Duodenal mucosa (tissue), 2 donors: ENCODE data around the gene NUAK1.

ENCODE experiments used
- H3K27ac ChIP-seq: one replicate; pipeline ENCODE4 v1.7.0; 2013; ENCODE audit warnings: low read depth, low read length
- H3K27me3 ChIP-seq, 2 donors: one replicate each; pipeline ENCODE4 v1.7.0; 2013; ENCODE audit warnings: low read length in 2 of 2, control low read depth in 1 of 2; ENCODE audit not compliant: insufficient read depth in 2 of 2, control insufficient read depth in 1 of 2
- H3K36me3 ChIP-seq, 2 donors: one replicate each; pipeline ENCODE4 v1.7.0; 2013; ENCODE audit warnings: low read length in 2 of 2, control low read depth in 1 of 2; ENCODE audit not compliant: insufficient read depth in 2 of 2, control insufficient read depth in 1 of 2
- H3K4me1 ChIP-seq, 2 donors: one replicate each; pipeline ENCODE4 v1.7.0; 2013; ENCODE audit warnings: low read length in 2 of 2, control low read depth in 1 of 2; ENCODE audit not compliant: insufficient read depth in 2 of 2, control insufficient read depth in 1 of 2
- H3K4me3 ChIP-seq, 2 donors: one replicate each; pipeline ENCODE4 v1.7.0; 2013; ENCODE audit warnings: low read length in 2 of 2, low read depth in 1 of 2
- H3K9ac ChIP-seq, 2 donors: one replicate each; pipeline ENCODE4 v1.7.0; 2013; ENCODE audit warnings: low read length in 2 of 2, low read depth in 1 of 2
- H3K9me3 ChIP-seq, 2 donors: one replicate each; pipeline ENCODE4 v1.7.0; 2013; ENCODE audit warnings: low read length in 2 of 2, control low read depth in 1 of 2; ENCODE audit not compliant: control insufficient read depth in 1 of 2

NUAK1 gene

GRCh38 chr12:106138633-106139421, at the start of gene NUAK1:
Gene NUAK1, minus strand, starts transcription at chr12:106138954. Its CDS starts 301 bp downstream, at chr12:106138653.
- peaks cover 0 to 13% of the 10 kb centered on the region in 2 donors for H3K4me1 ChIP-seq

GRCh38 chr12:106188256-106188655, 49.5 kb upstream of the NUAK1 start:
- Histone ChIP-seq H3K27ac (no peak overlapping the region), H3K4me1 (no peaks in the 10 kb centered on the region), H3K4me3 (no peak overlapping the region), H3K9me3 (no peaks in the 10 kb centered on the region), H3K36me3 (no peaks in the 10 kb centered on the region), H3K27me3 (no peaks in the 10 kb centered on the region), H3K9ac (no peak overlapping the region)

More at GRCh38 chr12:106138633-106139421, at the start of gene NUAK1:
- H3K27me3 ChIP-seq: peaks cover 25 to 32% of the 10 kb centered on the region in 2 donors
- H3K9me3 ChIP-seq: no peaks in the 10 kb centered on the region
- peak within 1 kb of the TSS; percentile 52 for H3K27ac ChIP-seq
- no peaks in the 10 kb centered on the region for H3K36me3 ChIP-seq
- peak within 1 kb of the TSS; percentile 55 to 61 for H3K4me3 ChIP-seq
- peak within 1 kb of the TSS; percentile 54 to 55 for H3K9ac ChIP-seq

GRCh38 chr12:106187842-106188241, 49.1 kb upstream of the NUAK1 start:
- no peak overlapping the region for H3K9ac ChIP-seq
- no peaks in the 10 kb centered on the region for H3K27me3 ChIP-seq
- H3K4me3 ChIP-seq: no peak overlapping the region
- H3K9me3 ChIP-seq: no peaks in the 10 kb centered on the region
- H3K4me1 ChIP-seq: no peaks in the 10 kb centered on the region
- H3K36me3 ChIP-seq: no peaks in the 10 kb centered on the region
- no peak overlapping the region for H3K27ac ChIP-seq

GRCh38 chr12:106187155-106187789, 48.5 kb upstream of the NUAK1 start:
- Histone ChIP-seq H3K27me3 (no peaks in the 10 kb centered on the region), H3K4me3 (no peak overlapping the region), H3K4me1 (no peaks in the 10 kb centered on the region), H3K36me3 (no peaks in the 10 kb centered on the region), H3K9me3 (no peaks in the 10 kb centered on the region), H3K27ac (no peak overlapping the region), H3K9ac (no peak overlapping the region)

GRCh38 chr12:106183735-106184134, 45.0 kb upstream of the NUAK1 start:
- no peak overlapping the region for H3K4me3 ChIP-seq
- no peaks in the 10 kb centered on the region for H3K27me3 ChIP-seq
- H3K27ac ChIP-seq: no peak overlapping the region
- H3K4me1 ChIP-seq: no peaks in the 10 kb centered on the region
- H3K9ac ChIP-seq: no peak overlapping the region
- no peaks in the 10 kb centered on the region for H3K36me3 ChIP-seq
- H3K9me3 ChIP-seq: no peaks in the 10 kb centered on the region

- no peaks in the 10 kb centered on the region for H3K9me3 ChIP-seq
- no peak overlapping the region for H3K27ac ChIP-seq
- no peak overlapping the region for H3K4me3 ChIP-seq
- no peaks in the 10 kb centered on the region for H3K27me3 ChIP-seq
- no peak overlapping the region for H3K9ac ChIP-seq
- no peaks in the 10 kb centered on the region for H3K36me3 ChIP-seq
- no peaks in the 10 kb centered on the region for H3K4me1 ChIP-seq
Measured at GRCh38 chr12:106181401-106182114, 42.8 kb upstream of the NUAK1 start.

GRCh38 chr12:106179086-106179485, 40.3 kb upstream of the NUAK1 start:
- no peak overlapping the region for H3K4me3 ChIP-seq
- no peak overlapping the region for H3K27ac ChIP-seq
- no peaks in the 10 kb centered on the region for H3K4me1 ChIP-seq
- H3K9ac ChIP-seq: no peak overlapping the region
- H3K27me3 ChIP-seq: no peaks in the 10 kb centered on the region
- H3K36me3 ChIP-seq: no peaks in the 10 kb centered on the region
- no peaks in the 10 kb centered on the region for H3K9me3 ChIP-seq

- H3K9ac ChIP-seq: no peak overlapping the region
- H3K27ac ChIP-seq: no peak overlapping the region
Measured at GRCh38 chr12:106178562-106178961, 39.8 kb upstream of the NUAK1 start.

GRCh38 chr12:106176560-106176959, 37.8 kb upstream of the NUAK1 start:
- Histone ChIP-seq H3K9ac (no peak overlapping the region), H3K36me3 (no peaks in the 10 kb centered on the region), H3K4me3 (no peak overlapping the region), H3K4me1 (no peaks in the 10 kb centered on the region), H3K27ac (no peak overlapping the region), H3K9me3 (no peaks in the 10 kb centered on the region), H3K27me3 (no peaks in the 10 kb centered on the region)

More at GRCh38 chr12:106178562-106178961, 39.8 kb upstream of the NUAK1 start:
- Histone ChIP-seq H3K36me3 (no peaks in the 10 kb centered on the region), H3K27me3 (no peaks in the 10 kb centered on the region), H3K4me3 (no peak overlapping the region), H3K4me1 (no peaks in the 10 kb centered on the region), H3K9me3 (no peaks in the 10 kb centered on the region)

GRCh38 chr12:106174876-106175275, 36.1 kb upstream of the NUAK1 start:
- no peaks in the 10 kb centered on the region for H3K36me3 ChIP-seq
- no peak overlapping the region for H3K9ac ChIP-seq
- H3K27me3 ChIP-seq: no peaks in the 10 kb centered on the region
- no peak overlapping the region for H3K27ac ChIP-seq
- no peaks in the 10 kb centered on the region for H3K4me1 ChIP-seq
- H3K9me3 ChIP-seq: no peaks in the 10 kb centered on the region
- no peak overlapping the region for H3K4me3 ChIP-seq
